Upper lobe of left lung (tissue), 6 donors: Measurements from ENCODE around the gene AKT2. TPM values are rescaled to one million over a fixed set of nuclear protein-coding genes. Genes with fewer than 3 reads are reported as not detected.

Experiments
- ATAC-seq, 2 donors: fragments of 200-7000 bp; cut with Tn5 transposase; one replicate each; pipeline ENCODE4 v1.9.1; 2022; ENCODE audit warnings: mild to moderate bottlenecking in 2 of 2, moderate library complexity in 2 of 2; ENCODE audit not compliant: low FRiP score in 2 of 2
- DNase-seq, 2 donors: peaks; one replicate each; pipeline ENCODE4 v3.0.0-alpha.2; 2019 to 2020
- H3K27ac ChIP-seq, 4 donors: fragments of 200-600 bp; sonication (generic); one replicate each; pipeline ENCODE4 v1.5.1; 2016 to 2019
- H3K27me3 ChIP-seq, 4 donors: fragments of 200-600 bp; sonication (generic); one replicate each; pipeline ENCODE4 v1.5.1; 2017 to 2019
- H3K36me3 ChIP-seq, 4 donors: fragments of 200-600 bp; sonication (generic); one replicate each; pipeline ENCODE4 v1.5.1; 2016 to 2019
- H3K4me1 ChIP-seq, 4 donors: fragments of 200-600 bp; sonication (generic); one replicate each; pipeline ENCODE4 v1.5.1; 2018 to 2019
- H3K4me3 ChIP-seq, 4 donors: fragments of 200-600 bp; sonication (generic); one replicate each; pipeline ENCODE4 v1.5.1; 2017 to 2019; ENCODE audit warnings: mild to moderate bottlenecking in 2 of 4, moderate library complexity in 1 of 4
- H3K9me3 ChIP-seq, 4 donors: fragments of 200-600 bp; sonication (generic); one replicate each; pipeline ENCODE4 v1.5.1; 2018 to 2019
- CTCF ChIP-seq, 6 experiments: fragments of 450-650 bp in 4 of 6; fragments of 200-600 bp in 2 of 6; sonication (generic) in 2 of 6; IDR thresholded peaks; one replicate each; pipeline ENCODE4 v1.5.1; 2016 to 2019; ENCODE audit warnings: antibody characterized with exemption in 6 of 6
- EP300 ChIP-seq, 4 donors: sonication (generic); formaldehyde crosslinking; IDR thresholded peaks; one replicate each; pipeline ENCODE4 v1.5.1; 2017; ENCODE audit warnings: antibody characterized with exemption in 4 of 4, control low read depth in 2 of 4
- POLR2A ChIP-seq, 4 donors: fragments of 450-650 bp; IDR thresholded peaks; one replicate each; pipeline ENCODE4 v1.5.1; 2016 to 2017; ENCODE audit warnings: antibody characterized with exemption in 4 of 4, mild to moderate bottlenecking in 2 of 4
- POLR2AphosphoS5 ChIP-seq, 2 donors: sonication (generic); formaldehyde crosslinking; IDR thresholded peaks; one replicate each; pipeline ENCODE4 v1.5.1; 2017; ENCODE audit warnings: antibody characterized with exemption in 2 of 2
- WGBS, 2 donors: methylation state at CpG; one replicate each; pipeline ENCODE4 v1.1.5; 2017 to 2018; 5-methylcytosine and 5-hydroxymethylcytosine counted together
- total RNA-seq, 6 donors: library from RNA; depleted of rRNA in 4 of 6; stranded (reverse); fragments of >200 nt in 4 of 6; gene quantifications; one replicate each; pipeline versions ENCODE4 v1.1.0 to v1.2.1, GENCODE V29; 2016 to 2021
- donor health status: DM: no; HTN: no; CAD: no; lungs with moderate emphysema.
- donor health status: DM: no; HTN: yes; CAD: no; lungs with severe emphysema.

Gene AKT2
- total RNA-seq, 6 donors from 2014 or later = 59.7 to 164 (median 105) TPM

- peak in 1 of 2 donors; percentile 6 for ATAC-seq
- WGBS, 2 donors = 95 to 97% methylated on average over 15 to 16 of the region's 16 CpGs
- DNase-seq = peak in 1 of 2 donors; percentile 58
Observed at GRCh38 chr19:40204381-40204780, 80.8 kb downstream of the AKT2 start.

GRCh38 chr19:40200341-40201099, 84.6 kb downstream of the AKT2 start:
- Histone ChIP-seq H3K4me3 (no peak overlapping the region), H3K4me1 (no peaks in the 10 kb centered on the region), H3K27me3 (no peaks in the 10 kb centered on the region), H3K36me3 (peaks cover 0 to 28% (median 6%) of the 10 kb centered on the region in 4 donors), H3K9me3 (no peaks in the 10 kb centered on the region), H3K27ac (no peak overlapping the region)
- ATAC-seq = no peak
- 81 to 85% methylated on average over 8 to 9 of the region's 9 CpGs for WGBS, 2 donors
- TF ChIP-seq POLR2A (IDR thresholded peaks at IDR 0.05) (no peak), CTCF (IDR thresholded peaks at IDR 0.05) (no peak), POLR2AphosphoS5 (IDR thresholded peaks at IDR 0.05) (no peak)
- no peak for DNase-seq

More at GRCh38 chr19:40204381-40204780, 80.8 kb downstream of the AKT2 start:
- Histone ChIP-seq H3K36me3 (peaks cover 0 to 39% (median 9%) of the 10 kb centered on the region in 4 donors), H3K4me3 (no peak overlapping the region), H3K27me3 (no peaks in the 10 kb centered on the region), H3K27ac (no peak overlapping the region), H3K4me1 (peaks cover 0 to 8% (median 5%) of the 10 kb centered on the region in 4 donors), H3K9me3 (no peaks in the 10 kb centered on the region)
- TF ChIP-seq EP300 (IDR thresholded peaks at IDR 0.05) (no peak), CTCF (IDR thresholded peaks at IDR 0.05) (no peak), POLR2AphosphoS5 (IDR thresholded peaks at IDR 0.05) (no peak), POLR2A (IDR thresholded peaks at IDR 0.05) (no peak)

GRCh38 chr19:40198272-40198990, 86.7 kb downstream of the AKT2 start:
- no peaks in the 10 kb centered on the region for H3K9me3 ChIP-seq

GRCh38 chr19:40193587-40193849, 91.6 kb downstream of the AKT2 start:
- H3K36me3 ChIP-seq = peaks cover 0 to 3% (median 0%) of the 10 kb centered on the region in 4 donors
- H3K27ac ChIP-seq = no peak overlapping the region
- no peak overlapping the region for H3K4me3 ChIP-seq
- no peaks in the 10 kb centered on the region for H3K27me3 ChIP-seq
- H3K4me1 ChIP-seq = peaks cover 12 to 29% (median 19%) of the 10 kb centered on the region in 4 donors
- WGBS, 2 donors = 85 to 89% methylated on average over 3 of the region's 3 CpGs
- no peak for DNase-seq
- ATAC-seq = no peak
- no peak for TF ChIP-seq POLR2AphosphoS5 (IDR thresholded peaks at IDR 0.05)
- no peak for TF ChIP-seq EP300 (IDR thresholded peaks at IDR 0.05)
- no peaks in the 10 kb centered on the region for H3K9me3 ChIP-seq

More at GRCh38 chr19:40198272-40198990, 86.7 kb downstream of the AKT2 start:
- Histone ChIP-seq H3K4me3 (no peak overlapping the region), H3K27me3 (no peaks in the 10 kb centered on the region), H3K36me3 (peaks cover 0 to 17% (median 3%) of the 10 kb centered on the region in 4 donors), H3K4me1 (peaks cover 0 to 5% (median 0%) of the 10 kb centered on the region in 4 donors), H3K27ac (no peak overlapping the region)
- no peak for ATAC-seq
- DNase-seq = peak in 1 of 2 donors; percentile 71
- TF ChIP-seq EP300 (IDR thresholded peaks at IDR 0.05) (no peak), POLR2AphosphoS5 (IDR thresholded peaks at IDR 0.05) (no peak), POLR2A (IDR thresholded peaks at IDR 0.05) (no peak), CTCF (IDR thresholded peaks at IDR 0.05) (no peak)
- WGBS, 2 donors = 97 to 98% methylated on average over 25 to 29 of the region's 29 CpGs

GRCh38 chr19:40192758-40193586, 92.2 kb downstream of the AKT2 start:
- no peak for DNase-seq
- H3K4me1 ChIP-seq = peaks cover 12 to 29% (median 19%) of the 10 kb centered on the region in 4 donors
- 83 to 85% methylated on average over 4 to 5 of the region's 5 CpGs for WGBS, 2 donors
- no peaks in the 10 kb centered on the region for H3K36me3 ChIP-seq
- no peak overlapping the region for H3K4me3 ChIP-seq
- no peaks in the 10 kb centered on the region for H3K9me3 ChIP-seq
- no peaks in the 10 kb centered on the region for H3K27me3 ChIP-seq
- no peak for ATAC-seq
- TF ChIP-seq POLR2AphosphoS5 (IDR thresholded peaks at IDR 0.05) = no peak
- TF ChIP-seq EP300 (IDR thresholded peaks at IDR 0.05) = no peak
- TF ChIP-seq POLR2A (IDR thresholded peaks at IDR 0.05) = no peak
- no peak for TF ChIP-seq CTCF (IDR thresholded peaks at IDR 0.05)
- H3K27ac ChIP-seq = no peak overlapping the region
